ENCODE results near the gene CNTN5.

Gene CNTN5

GRCh38 chr11:99925968-99926367 lies 905.2 kb downstream of the CNTN5 start:
- no peak for DNase-seq (ENCODE audit: low read depth in 3 of 3)

GRCh38 chr11:99932684-99933083 lies 911.9 kb downstream of the CNTN5 start:
- DNase-seq (ENCODE audit: low read depth in 3 of 3) = no peak

DNA sequence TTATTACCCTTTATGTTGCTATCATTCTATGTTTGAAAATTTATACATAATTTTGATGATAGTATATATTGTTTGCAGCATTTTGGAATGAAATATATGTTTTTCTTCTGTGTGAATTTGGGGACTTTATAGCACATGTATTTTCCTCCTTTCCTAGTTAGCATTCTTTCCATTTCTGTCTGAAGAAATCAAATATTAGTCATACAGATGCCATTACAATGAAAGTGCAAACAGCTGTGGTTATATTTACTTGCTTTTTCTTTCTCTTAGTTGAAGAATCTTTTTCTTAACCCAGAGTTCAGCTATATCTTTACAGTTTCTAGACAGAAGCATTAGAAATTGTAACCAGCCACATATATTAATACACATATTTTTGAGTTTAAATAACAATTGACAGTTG lies 913.3 kb downstream of the CNTN5 start:
- no peak for DNase-seq (ENCODE audit: low read depth in 3 of 3)

DNA sequence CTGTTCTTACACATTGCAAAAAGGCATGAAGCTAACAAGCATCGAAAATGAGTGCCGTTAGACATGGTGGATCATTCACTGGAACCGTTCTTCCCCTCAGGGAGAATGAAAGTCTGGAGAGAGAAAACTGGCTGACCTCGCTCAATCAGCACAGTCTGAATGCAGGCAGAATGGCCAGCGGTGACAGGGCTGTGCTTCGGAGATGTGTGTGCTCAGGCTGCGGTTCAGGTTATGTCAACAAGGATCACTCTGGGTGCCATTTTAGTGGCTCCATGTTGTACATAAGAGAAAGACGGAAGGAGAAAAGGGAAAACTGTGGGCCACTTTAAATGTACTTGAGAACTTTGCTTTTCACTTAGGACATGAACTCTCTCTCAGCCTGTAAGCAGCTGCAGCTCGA lies 916.6 kb downstream of the CNTN5 start:
- DNase-seq (ENCODE audit: low read depth in 3 of 3) = no peak

DNA sequence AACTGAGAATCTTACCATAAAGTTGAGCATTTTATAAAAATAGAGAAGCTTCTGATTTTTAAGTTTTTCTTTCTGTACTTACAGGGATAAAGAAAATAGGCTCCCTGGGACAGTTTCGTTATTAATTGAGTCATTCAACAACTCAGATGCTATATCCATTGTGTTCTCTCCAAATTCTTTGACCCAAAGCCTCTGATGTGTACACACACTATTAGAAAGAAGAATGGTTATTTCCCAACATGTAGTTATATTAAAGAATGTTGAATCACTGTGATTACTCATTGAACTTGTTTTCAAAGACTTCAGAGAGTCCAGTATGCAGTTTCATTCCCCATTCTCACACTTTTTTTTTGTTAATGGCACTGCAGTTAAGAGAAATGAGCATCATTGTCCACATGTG lies 932.1 kb downstream of the CNTN5 start:
- no peak for DNase-seq (ENCODE audit: low read depth in 3 of 3)

DNA sequence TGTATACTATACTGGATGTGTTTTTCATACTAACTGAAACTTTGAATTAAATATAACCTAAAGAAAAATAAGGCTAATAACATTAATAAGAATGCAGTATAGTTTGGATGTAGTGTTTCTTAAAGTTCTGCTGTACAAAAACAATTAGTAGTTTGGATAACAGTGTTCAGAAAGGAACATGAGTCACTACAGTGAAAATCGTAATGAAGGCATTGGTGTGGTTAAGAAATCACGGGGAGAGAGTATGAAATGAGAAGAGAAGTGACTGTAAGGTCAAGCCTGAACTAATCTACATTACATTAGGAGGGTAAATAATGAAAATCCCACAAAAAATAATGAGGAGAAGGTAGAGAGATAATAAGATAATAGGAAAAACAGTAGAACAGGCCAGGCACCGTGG lies 939.8 kb downstream of the CNTN5 start:
- no peak for DNase-seq (ENCODE audit: low read depth in 3 of 3)

DNA sequence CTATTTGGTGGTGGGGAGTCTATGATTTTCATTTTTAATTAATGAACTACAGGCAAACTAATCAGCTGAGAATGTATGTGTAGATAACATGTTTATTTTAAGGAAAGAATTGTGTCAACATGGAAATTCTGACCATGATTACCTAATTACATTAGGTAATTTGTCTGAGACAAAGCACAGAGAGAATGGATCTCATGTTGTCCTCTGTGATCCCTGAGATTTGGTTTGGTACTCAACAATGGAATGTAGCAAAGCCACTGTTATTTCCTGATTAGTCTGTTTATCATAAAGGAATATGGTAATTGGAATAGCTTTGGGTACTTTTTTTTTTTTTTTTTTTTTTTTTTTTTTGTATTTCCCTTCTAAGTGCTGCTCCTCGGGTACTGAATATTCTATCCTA lies 947.6 kb downstream of the CNTN5 start:
- DNase-seq (ENCODE audit: low read depth in 3 of 3) = no peak

DNA sequence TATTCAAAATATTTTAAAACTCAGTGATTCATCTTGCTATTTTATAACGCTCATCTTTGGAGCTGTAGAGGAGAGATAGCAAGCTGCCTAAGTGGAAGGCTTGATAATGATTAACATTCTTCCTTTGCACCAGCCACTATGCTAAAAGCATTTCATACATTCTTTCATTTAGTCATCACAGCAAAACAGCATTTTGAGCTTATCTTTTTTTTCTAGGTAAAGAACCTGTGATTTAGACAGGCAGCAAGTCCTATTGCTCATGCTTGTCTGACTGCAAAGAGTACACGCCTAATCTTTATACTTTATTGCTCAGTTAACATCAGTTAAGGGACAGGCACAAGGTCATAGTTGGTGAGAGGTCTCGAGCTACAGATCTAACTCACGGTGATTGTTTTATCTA lies 953.2 kb downstream of the CNTN5 start:
- no peak for DNase-seq (ENCODE audit: low read depth in 3 of 3)

DNA sequence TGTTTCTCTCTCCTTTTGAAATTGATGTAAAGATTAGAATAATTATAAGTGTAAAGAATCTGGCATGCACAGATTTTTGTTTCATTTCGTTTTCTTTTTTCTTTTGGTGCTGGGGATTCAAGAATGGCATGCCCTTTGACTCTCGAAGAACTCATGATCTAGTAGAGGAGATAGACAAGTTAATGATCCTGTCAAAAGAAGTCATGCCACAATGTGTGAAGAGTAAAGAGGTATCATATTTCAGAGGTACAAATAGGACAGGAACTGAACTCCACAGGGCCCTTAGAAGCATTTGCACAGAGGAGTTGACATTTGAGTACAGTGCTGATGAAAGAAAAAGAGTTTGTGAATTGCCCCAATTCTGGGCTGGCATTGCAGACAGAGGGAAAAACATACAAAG lies 958.3 kb downstream of the CNTN5 start:
- no peak for DNase-seq (ENCODE audit: low read depth in 3 of 3)

- no peak for DNase-seq (ENCODE audit: low read depth in 3 of 3)
Observed at GRCh38 chr11:99987821-99988470, 967.2 kb downstream of the CNTN5 start.

GRCh38 chr11:99988471-99988837 lies 967.7 kb downstream of the CNTN5 start:
- no peak for DNase-seq (ENCODE audit: low read depth in 3 of 3)

GRCh38 chr11:100003985-100004384 lies 983.2 kb downstream of the CNTN5 start:
- no peak for DNase-seq (ENCODE audit: low read depth in 3 of 3)

GRCh38 chr11:100004541-100004940 lies 983.8 kb downstream of the CNTN5 start:
- DNase-seq (ENCODE audit: low read depth in 3 of 3) = no peak

DNA sequence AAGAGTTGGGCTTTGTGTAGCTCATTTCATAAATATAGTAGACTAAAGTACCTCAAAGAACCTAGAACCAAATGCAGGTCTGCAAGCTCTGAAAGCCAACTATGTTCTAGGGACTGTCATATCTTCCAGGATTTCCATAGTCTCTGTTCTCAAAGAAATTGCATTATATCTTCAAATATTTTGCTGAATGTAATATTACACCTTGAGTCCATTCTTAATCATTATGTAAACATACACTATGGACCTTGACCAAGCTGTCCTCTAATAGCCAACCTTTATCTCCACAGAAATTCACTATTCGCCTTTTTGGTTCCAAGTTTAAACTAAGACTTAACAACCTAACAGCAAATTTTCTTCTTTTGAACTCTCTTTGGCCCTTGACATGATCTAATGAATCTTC lies 987.7 kb downstream of the CNTN5 start:
- no peak for DNase-seq (ENCODE audit: low read depth in 3 of 3)

DNA sequence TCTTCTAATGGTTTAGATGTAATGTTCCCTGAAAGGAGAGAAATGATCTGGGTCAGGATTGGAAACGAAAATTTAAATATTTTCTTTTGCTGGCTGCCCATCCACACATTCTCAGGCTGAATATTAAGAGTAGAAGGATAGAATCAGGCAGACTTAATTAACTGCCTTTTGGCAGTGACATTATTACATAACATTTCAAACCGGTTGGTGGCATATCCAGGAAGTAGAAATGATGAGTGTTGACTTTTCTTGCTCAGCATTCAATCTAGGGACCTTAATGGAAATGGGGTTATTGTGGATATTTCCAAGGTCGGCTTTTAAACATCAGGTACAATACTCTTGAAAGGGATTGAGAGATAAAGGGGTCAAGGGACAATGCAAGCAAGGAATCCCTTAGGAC lies 989.0 kb downstream of the CNTN5 start:
- DNase-seq (ENCODE audit: low read depth in 3 of 3) = no peak

DNA sequence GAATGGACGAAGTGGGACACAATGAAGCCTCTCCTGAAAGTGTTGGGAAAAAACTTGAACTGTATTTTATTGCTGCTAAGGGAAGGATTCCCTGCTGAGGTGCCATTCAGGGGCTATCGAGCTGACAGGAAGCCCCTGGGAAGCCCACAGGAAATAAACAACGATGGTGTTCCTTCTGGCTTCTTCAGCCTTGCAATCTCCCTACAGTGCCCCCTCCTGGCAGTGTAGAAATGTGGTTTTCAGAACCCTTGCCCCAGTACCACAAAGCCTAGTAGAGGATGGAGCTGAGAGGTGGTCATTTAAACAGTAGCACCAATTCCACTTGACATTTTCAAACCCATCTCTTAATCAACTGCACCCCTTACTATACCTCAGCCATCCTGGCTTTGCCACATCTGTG lies 989.6 kb downstream of the CNTN5 start:
- DNase-seq (ENCODE audit: low read depth in 3 of 3) = no peak

- no peak for DNase-seq (ENCODE audit: low read depth in 3 of 3)
Observed at GRCh38 chr11:100011697-100012096, 990.9 kb downstream of the CNTN5 start.

- no peak for DNase-seq (ENCODE audit: low read depth in 3 of 3)
Observed at GRCh38 chr11:100013011-100013410, 992.3 kb downstream of the CNTN5 start.

DNA sequence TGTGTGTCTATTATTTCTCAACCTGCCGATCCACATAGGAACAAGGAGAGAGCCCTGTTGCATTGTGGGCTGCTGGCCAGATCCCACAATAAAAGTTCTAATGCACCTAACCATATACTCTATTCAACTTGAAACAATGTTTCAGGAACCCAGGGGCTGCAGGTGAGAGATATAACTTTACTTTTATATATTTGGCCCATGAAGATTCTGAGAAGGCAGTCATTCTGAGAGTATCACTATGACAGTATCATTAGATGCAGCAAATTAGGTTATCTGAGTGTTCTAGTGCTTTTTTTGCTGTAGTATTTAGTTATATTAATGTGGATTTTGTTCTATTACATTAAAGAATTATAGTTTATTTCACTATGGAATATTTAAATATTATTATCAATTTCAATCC lies 1011.2 kb downstream of the CNTN5 start:
- DNase-seq (ENCODE audit: low read depth in 3 of 3) = no peak

DNA sequence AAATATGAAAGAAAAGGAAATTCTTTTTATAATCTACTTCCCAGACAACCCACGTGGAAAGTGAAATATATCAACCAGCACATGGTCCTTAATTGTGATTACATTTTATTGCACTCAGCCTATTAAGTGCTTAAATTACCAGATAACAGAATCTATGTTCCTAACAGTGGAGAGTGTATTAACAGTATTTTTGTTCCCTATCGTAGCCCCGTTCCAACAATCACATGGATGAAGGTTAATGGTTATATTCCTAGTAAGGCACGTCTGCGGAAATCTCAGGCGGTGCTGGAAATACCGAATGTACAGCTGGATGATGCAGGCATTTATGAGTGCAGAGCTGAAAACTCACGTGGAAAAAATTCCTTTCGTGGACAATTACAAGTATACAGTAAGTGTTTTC lies 1040.3 kb downstream of the CNTN5 start:
- DNase-seq (ENCODE audit: low read depth in 3 of 3) = no peak

DNA sequence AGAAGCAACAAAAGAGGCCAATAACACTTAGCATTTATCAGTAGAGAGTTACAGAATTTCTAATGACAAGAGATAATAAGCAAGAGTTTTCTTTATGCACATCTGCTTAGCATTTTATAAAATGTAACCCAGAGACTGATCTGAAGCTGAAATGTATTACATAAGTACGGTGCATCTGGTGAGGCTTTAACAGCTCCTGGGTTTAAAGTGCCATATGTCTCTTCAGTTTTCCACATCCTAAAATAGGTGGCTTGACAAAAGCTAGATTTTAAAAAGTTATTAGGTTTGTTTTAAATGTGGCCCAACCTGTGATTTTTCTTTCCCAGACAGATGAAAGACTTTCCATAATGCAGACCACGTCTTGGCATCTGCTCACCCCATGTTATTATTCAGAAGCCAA lies 1045.7 kb downstream of the CNTN5 start:
- no peak for DNase-seq (ENCODE audit: low read depth in 3 of 3)

GRCh38 chr11:100068116-100068515 lies 1047.4 kb downstream of the CNTN5 start:
- DNase-seq (ENCODE audit: low read depth in 3 of 3) = no peak

DNA sequence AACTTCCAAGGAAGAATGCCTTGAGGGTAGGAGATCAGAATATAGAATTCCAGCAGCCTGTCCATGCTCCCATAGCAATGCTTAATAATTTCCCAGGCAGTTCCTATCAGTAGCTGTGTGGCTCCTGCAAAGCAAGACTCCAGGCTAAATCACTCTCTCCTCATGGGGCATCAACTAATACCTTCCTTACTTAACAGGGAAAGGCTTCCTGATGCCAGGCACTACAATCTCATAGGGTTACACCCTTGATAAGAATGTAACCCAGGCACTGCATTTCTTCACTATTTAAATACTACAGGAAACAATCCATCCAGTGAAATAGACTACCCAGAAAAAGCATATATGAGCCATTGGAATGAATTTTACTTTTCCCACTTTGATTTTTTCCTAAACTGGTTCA lies 1051.4 kb downstream of the CNTN5 start:
- DNase-seq (ENCODE audit: low read depth in 3 of 3) = no peak

DNA sequence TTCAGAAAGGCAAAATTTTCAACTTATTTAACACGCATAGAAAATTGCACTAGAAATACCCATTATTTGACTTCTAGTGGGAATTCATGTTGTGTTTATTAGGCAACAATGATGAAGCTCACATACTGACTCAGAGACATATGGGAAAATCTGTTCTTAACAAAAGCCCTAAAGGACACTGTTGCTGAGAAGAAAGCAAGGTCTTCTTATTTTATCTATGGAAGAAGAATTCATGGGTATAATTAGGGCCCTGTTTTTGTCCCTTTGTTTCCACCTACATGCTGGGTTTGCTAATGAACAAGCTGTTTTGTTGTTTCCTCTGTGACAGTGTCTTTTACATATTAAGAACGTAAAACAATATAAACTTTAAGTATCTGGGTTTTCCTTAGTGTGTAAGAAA lies 1059.6 kb downstream of the CNTN5 start:
- no peak for DNase-seq (ENCODE audit: low read depth in 3 of 3)

DNA sequence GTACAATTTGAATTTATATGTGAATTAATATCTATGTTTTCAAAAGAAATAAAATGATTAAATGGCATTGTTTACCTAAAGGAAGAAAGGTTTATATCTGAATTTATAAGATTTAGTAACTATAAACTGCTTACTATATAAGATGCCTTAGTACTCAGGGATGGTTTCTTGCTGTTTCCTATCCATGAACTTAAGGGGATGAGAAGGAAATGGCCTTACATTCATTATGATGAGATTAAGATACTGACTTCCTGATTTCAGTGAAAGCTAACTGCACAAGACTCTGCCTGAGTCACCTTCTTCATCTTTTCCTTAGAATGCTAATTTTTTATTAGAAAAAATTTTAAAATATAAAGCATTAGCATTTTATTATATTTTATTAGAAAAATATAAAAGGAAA lies 1060.1 kb downstream of the CNTN5 start:
- no peak for DNase-seq (ENCODE audit: low read depth in 3 of 3)

All from stimulated activated CD4-positive, alpha-beta T cell treated with anti-CD3 and anti-CD28 coated beads, TNF-alpha, amount 100 ng/mL, for 24 hours (primary cell).